WTC11 (cell line): ENCODE data around the gene NAT16. TPM values are rescaled to one million over a fixed set of nuclear protein-coding genes. Genes with fewer than 3 reads are reported as not detected.
A peak's percentile ranks its signal among the peaks of the same experiment; 100 is the strongest.

ENCODE experiments used
- ATAC-seq: fragments of 200-7000 bp; cut with Tn5 transposase; 2 replicates; pipeline ENCODE4 v1.10.0; 2021; ENCODE audit warnings: mild to moderate bottlenecking, moderate library complexity
- CTCF ChIA-PET: fragments of 300-600 bp; sonication (Branson Sonifier 250); formaldehyde crosslinking; loops from one replicate; lab custom pipeline; 2021; ENCODE audit warnings: antibody characterized with exemption; lab: Charles Lee
- POLR2A ChIA-PET: fragments of 350-600 bp; sonication (Branson Sonifier 250); formaldehyde crosslinking; loops from one replicate; lab custom pipeline; 2021; ENCODE audit warnings: antibody characterized with exemption; lab: Charles Lee
- DNase-seq: peaks from one replicate; pipeline ENCODE4 v3.0.0; 2021; ENCODE audit warnings: low spot score
- H3K27ac Mint-ChIP-seq: 2 replicates; pipeline ENCODE4 v1.8.0; 2021; ENCODE audit warnings: mixed read lengths
- H3K27me3 Mint-ChIP-seq: 2 replicates; pipeline ENCODE4 v1.8.0; 2021; ENCODE audit warnings: low read depth, mild to moderate bottlenecking, moderate library complexity, mixed read lengths
- H3K36me3 Mint-ChIP-seq: 2 replicates; pipeline ENCODE4 v1.8.0; 2021; ENCODE audit warnings: mixed read lengths
- H3K4me1 Mint-ChIP-seq: 2 replicates; pipeline ENCODE4 v1.8.0; 2022; ENCODE audit warnings: mixed read lengths
- H3K4me3 Mint-ChIP-seq: 2 replicates; pipeline ENCODE4 v1.8.0; 2021; ENCODE audit warnings: mild to moderate bottlenecking, moderate library complexity, mixed read lengths
- H3K9me3 Mint-ChIP-seq: 2 replicates; pipeline ENCODE4 v1.8.0; 2021; ENCODE audit warnings: mixed read lengths
- CTCF ChIP-seq: fragments of 200-600 bp; IDR thresholded peaks from 2 replicates; pipeline ENCODE4 v1.8.0; 2022; ENCODE audit warnings: antibody characterized with exemption
- FOXJ3 ChIP-seq: sonication (generic); formaldehyde crosslinking; IDR thresholded peaks from 2 replicates; pipeline ENCODE4 v1.9.0; 2021; ENCODE audit warnings: missing genetic modification reagents, mild to moderate bottlenecking, borderline replicate concordance
- FOXK1 ChIP-seq: sonication (generic); formaldehyde crosslinking; IDR thresholded peaks from 2 replicates; pipeline ENCODE4 v1.8.0; 2022; ENCODE audit warnings: mild to moderate bottlenecking, moderate library complexity, missing genetic modification reagents
- FOXP4 ChIP-seq: sonication (generic); formaldehyde crosslinking; IDR thresholded peaks from 2 replicates; pipeline ENCODE4 v1.8.0; 2022; ENCODE audit warnings: mild to moderate bottlenecking, missing genetic modification reagents
- MAX ChIP-seq: sonication (generic); formaldehyde crosslinking; IDR thresholded peaks from 2 replicates; pipeline ENCODE4 v1.8.0; 2022; ENCODE audit warnings: mild to moderate bottlenecking, missing genetic modification reagents
- TEAD1 ChIP-seq: sonication (generic); formaldehyde crosslinking; IDR thresholded peaks from 2 replicates; pipeline ENCODE4 v1.8.0; 2022; ENCODE audit warnings: mild to moderate bottlenecking, missing genetic modification reagents
- ZNF219 ChIP-seq: sonication (generic); formaldehyde crosslinking; IDR thresholded peaks from 2 replicates; pipeline ENCODE4 v1.8.0; 2023; ENCODE audit warnings: missing genetic modification reagents, mild to moderate bottlenecking, borderline replicate concordance
- total RNA-seq: library from RNA; stranded (reverse); gene quantifications from 3 replicates; pipeline ENCODE4 v1.2.3, GENCODE V29; 2021
- TF ChIP-seq, protein P1 (sequence below): sonication (generic); formaldehyde crosslinking; IDR thresholded peaks from 2 replicates; pipeline ENCODE4 v1.8.1; 2023; ENCODE audit warnings: mild to moderate bottlenecking, missing genetic modification reagents, moderate library complexity
- TF ChIP-seq, protein P2 (sequence below): sonication (generic); formaldehyde crosslinking; IDR thresholded peaks from 2 replicates; pipeline ENCODE4 v1.8.1; 2023; ENCODE audit warnings: mild to moderate bottlenecking, missing genetic modification reagents, borderline replicate concordance
- TF ChIP-seq, protein P3 (sequence below): fragments of 250-450 bp; sonication (Bioruptor Pico); IDR thresholded peaks from 2 replicates; pipeline ENCODE4 v1.8.0; 2021; ENCODE audit warnings: mild to moderate bottlenecking
- TF ChIP-seq, protein P4 (sequence below): sonication (generic); formaldehyde crosslinking; IDR thresholded peaks from 2 replicates; pipeline ENCODE4 v1.8.1; 2022; ENCODE audit warnings: mild to moderate bottlenecking, missing genetic modification reagents, moderate library complexity, borderline replicate concordance

The NAT16 gene
- total RNA-seq, 1 experiment from 2014 or later, result 0.39 TPM

DNA sequence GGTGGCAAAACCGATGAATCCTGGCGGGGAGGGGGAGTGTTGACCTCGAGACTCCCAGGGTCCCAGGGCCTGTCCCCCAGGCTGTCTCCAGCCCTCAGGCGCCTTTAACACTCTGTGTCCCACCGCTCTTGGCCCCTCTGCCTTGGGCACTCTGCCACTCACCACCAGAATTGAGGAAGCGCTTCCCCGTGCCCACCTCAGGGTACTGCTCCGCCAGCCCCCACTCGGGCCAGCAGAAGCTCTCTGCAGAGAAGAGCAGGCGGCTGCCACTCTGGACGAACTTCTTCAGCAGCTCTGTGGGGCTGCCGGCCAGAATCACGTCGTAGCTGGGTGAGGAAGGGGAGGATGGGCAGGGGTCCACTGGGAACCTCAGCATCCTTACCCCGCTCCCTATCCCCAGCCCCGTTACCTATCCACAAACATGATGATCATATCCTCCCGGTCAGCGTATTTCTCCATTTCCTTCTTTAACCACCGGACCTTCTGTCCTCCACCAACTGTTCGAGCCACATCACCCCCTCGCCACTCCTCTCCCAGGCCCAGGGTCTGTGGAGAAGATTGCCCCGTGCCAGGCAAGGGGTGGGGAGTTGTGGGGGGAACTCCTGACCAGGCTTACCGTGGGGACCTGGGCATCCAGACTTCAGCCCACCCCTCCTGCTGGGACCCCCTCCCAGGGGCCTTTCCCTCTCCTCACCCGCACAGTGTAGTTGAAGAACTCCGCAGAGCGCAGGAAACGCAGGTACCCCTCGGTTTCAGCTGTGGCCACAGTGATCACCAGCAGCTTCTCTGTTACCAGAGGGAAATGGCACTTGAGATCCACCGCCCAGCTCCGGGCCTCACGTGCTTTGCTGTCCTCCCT lies 36.1 kb upstream of the NAT16 start:
- no peak overlapping the region for H3K27ac Mint-ChIP-seq
- POLR2A ChIA-PET, result interaction anchor here (1.1 to 1.6 kb wide), 3 partner anchors 15 to 147 kb away, joined by 3 to 4 read pairs (median 3); partner anchors contain the start of genes COL26A1 and MOGAT3
- H3K4me1 Mint-ChIP-seq, result peaks cover 18% of the 10 kb centered on the region
- TF ChIP-seq, protein P1, sequence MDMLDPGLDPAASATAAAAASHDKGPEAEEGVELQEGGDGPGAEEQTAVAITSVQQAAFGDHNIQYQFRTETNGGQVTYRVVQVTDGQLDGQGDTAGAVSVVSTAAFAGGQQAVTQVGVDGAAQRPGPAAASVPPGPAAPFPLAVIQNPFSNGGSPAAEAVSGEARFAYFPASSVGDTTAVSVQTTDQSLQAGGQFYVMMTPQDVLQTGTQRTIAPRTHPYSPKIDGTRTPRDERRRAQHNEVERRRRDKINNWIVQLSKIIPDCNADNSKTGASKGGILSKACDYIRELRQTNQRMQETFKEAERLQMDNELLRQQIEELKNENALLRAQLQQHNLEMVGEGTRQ (CRISPR knock-in tag), result no peak
- TF ChIP-seq FOXJ3 (CRISPR knock-in tag), result no peak
- TF ChIP-seq CTCF, result no peak
- TF ChIP-seq, protein P2, sequence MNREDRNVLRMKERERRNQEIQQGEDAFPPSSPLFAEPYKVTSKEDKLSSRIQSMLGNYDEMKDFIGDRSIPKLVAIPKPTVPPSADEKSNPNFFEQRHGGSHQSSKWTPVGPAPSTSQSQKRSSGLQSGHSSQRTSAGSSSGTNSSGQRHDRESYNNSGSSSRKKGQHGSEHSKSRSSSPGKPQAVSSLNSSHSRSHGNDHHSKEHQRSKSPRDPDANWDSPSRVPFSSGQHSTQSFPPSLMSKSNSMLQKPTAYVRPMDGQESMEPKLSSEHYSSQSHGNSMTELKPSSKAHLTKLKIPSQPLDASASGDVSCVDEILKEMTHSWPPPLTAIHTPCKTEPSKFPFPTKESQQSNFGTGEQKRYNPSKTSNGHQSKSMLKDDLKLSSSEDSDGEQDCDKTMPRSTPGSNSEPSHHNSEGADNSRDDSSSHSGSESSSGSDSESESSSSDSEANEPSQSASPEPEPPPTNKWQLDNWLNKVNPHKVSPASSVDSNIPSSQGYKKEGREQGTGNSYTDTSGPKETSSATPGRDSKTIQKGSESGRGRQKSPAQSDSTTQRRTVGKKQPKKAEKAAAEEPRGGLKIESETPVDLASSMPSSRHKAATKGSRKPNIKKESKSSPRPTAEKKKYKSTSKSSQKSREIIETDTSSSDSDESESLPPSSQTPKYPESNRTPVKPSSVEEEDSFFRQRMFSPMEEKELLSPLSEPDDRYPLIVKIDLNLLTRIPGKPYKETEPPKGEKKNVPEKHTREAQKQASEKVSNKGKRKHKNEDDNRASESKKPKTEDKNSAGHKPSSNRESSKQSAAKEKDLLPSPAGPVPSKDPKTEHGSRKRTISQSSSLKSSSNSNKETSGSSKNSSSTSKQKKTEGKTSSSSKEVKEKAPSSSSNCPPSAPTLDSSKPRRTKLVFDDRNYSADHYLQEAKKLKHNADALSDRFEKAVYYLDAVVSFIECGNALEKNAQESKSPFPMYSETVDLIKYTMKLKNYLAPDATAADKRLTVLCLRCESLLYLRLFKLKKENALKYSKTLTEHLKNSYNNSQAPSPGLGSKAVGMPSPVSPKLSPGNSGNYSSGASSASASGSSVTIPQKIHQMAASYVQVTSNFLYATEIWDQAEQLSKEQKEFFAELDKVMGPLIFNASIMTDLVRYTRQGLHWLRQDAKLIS (CRISPR knock-in tag), result no peak
- TF ChIP-seq, protein P3, sequence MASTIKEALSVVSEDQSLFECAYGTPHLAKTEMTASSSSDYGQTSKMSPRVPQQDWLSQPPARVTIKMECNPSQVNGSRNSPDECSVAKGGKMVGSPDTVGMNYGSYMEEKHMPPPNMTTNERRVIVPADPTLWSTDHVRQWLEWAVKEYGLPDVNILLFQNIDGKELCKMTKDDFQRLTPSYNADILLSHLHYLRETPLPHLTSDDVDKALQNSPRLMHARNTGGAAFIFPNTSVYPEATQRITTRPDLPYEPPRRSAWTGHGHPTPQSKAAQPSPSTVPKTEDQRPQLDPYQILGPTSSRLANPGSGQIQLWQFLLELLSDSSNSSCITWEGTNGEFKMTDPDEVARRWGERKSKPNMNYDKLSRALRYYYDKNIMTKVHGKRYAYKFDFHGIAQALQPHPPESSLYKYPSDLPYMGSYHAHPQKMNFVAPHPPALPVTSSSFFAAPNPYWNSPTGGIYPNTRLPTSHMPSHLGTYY (CRISPR knock-in tag), result no peak
- TF ChIP-seq, protein P4, sequence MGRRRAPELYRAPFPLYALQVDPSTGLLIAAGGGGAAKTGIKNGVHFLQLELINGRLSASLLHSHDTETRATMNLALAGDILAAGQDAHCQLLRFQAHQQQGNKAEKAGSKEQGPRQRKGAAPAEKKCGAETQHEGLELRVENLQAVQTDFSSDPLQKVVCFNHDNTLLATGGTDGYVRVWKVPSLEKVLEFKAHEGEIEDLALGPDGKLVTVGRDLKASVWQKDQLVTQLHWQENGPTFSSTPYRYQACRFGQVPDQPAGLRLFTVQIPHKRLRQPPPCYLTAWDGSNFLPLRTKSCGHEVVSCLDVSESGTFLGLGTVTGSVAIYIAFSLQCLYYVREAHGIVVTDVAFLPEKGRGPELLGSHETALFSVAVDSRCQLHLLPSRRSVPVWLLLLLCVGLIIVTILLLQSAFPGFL (CRISPR knock-in tag), result no peak
- TF ChIP-seq FOXK1 (CRISPR knock-in tag), result no peak
- no peak for TF ChIP-seq ZNF219 (CRISPR knock-in tag)
- TF ChIP-seq TEAD1 (CRISPR knock-in tag), result no peak
- TF ChIP-seq MAX (CRISPR knock-in tag), result no peak
- no peak for TF ChIP-seq FOXP4 (CRISPR knock-in tag)
- TF ChIP-seq, all 79 proteins: peak for 0
- Mint-ChIP-seq H3K27me3 (no peaks in the 10 kb centered on the region), H3K4me3 (peak overlapping the region; percentile 98), H3K36me3 (no peaks in the 10 kb centered on the region; the same call in 1 of the 2 replicates), H3K9me3 (no peaks in the 10 kb centered on the region)
- DNase-seq (no peak), ATAC-seq (no peak)
- CTCF ChIA-PET, result interaction anchor here (0.6 to 3.6 kb wide), 12 partner anchors 10 to 322 kb away, joined by 3 to 64 read pairs (median 20); partner anchors contain the start of genes FIS1 and MOGAT3
